CD1c-positive myeloid dendritic cell (primary cell): ENCODE results near the gene IQGAP2.

Experiments used
- DNase-seq: peaks from one replicate; pipeline ENCODE4 v3.0.0-alpha.2; 2016; ENCODE audit errors: extremely low spot score

IQGAP2 gene

DNA sequence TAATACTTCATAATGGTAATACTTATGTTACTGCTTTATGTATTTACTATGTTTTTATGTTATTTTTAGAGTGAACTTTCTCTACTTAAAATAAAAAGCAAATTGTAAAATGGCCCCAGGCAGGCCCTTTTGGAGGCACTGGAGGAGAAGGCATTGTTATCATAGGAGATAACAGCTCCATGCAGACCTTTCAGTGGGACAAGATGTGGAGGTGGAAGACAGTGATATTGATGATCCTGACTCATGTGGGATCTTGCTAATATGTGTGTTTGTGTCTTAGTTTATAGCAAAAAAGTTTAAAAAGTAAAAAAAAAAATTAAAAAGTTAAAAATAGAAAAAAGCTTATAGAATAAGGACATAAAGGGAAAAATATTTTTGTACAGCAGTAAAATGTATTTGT lies 74.5 kb downstream of the IQGAP2 start:
- DNase-seq: no peak

DNA sequence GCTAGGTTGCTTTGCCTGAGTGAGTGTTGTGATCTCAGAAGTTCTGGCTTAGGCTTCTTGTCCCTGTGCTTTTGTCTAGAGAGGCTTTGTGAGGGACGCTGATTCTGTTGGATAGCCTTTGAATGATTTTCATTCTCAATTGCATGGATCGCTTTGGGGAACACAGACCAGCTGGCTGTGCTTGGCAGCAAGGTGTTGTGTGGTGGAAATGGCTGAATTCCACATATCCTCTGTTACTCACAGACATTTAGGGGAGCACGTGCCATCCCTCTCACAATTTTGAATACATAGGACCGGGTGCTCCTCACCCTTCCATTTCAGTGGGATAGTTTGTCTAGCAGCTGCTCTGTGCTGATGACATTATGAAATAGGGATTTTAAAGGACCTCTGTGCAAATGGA lies 76.2 kb downstream of the IQGAP2 start:
- no peak for DNase-seq

DNA sequence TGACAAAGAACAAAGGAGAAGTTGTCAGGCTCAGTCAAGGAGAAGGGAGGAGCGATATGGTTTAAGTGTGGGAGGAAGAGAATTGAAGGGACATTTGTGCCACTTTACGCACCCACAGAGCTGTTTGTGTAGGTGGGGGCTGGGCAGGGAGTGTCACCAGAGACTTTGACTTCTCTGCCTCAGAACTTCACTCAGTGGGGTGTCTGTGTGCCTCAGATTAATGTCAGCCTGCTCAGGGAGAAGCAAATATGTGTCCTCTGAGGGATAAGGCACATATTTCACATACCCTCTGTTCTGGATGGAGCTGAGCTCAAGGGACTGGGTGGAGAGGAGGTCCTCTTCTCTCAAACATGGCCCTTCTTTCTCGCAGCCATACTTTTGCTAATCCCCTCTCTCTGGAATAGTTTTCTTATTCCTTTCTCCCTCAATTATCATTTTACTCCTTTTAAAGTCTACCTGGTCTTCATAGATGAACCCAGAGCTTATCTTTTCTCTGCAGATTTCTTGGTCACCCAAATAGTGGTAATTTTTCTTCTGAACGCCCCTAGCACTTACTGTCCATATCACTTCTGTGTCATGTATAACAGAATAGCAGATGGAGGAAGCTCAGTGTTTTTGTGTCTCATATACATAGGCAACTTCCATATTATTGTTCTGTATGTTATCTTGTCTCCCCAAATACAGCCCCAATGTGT lies 77.0 kb downstream of the IQGAP2 start:
- peak; percentile 31 for DNase-seq

DNA sequence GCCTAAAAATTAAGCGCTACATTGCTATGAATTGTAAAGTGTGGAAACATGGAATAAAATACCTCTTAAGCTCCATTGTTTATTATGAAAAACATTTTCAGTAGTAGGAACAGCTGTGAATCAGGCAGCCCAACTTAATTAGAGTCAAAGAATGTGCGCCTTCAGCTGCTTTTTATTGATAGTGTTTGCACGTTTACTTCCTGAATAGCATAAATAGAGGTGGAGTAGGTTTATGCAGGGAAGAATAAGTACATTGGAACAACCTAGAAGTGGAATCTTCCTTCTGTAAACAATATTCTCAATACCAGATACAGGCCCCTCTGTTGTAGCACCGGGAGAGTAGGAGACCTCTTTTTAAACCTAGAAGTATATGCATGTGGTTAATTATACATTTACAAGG lies 79.9 kb downstream of the IQGAP2 start:
- DNase-seq: no peak

DNA sequence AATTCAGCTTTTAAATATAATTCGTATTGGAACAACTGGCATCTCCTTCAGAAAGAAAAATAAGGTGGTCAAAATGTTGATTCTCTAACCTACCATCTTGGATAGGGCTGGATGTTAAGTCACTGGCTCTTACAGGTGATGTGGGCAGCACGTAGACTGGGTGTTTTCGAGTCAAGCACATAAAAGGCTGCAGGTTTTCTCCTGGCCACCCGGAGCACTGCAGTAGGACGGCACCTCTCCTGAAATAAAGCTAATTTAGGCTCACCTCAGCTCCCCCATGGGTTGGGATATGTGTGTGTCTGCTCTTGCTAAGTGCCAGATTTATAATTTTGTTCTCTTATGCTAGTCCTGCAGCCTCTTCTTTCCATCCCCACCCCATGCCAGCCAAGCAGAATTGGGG lies 80.3 kb downstream of the IQGAP2 start:
- DNase-seq: no peak

DNA sequence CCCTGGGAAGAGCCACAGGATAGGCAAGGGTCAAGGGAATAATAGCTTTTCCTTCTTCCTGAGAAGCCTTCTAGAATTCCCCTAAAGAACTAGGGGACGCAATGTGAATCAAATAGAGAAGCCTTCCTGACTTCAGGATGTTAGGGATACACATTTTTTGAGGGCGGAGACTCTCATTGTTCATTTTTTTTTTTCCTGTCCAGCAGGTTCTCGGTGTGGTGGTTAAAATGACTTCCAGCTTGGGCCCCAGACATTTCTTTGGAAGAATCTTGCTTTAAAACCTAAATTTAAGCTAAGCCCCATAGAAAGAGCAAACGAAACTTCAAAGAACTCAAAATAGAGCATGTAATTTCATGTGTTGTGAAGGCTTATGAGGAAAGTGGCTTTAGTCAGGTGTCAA lies 80.8 kb downstream of the IQGAP2 start:
- DNase-seq: no peak

DNA sequence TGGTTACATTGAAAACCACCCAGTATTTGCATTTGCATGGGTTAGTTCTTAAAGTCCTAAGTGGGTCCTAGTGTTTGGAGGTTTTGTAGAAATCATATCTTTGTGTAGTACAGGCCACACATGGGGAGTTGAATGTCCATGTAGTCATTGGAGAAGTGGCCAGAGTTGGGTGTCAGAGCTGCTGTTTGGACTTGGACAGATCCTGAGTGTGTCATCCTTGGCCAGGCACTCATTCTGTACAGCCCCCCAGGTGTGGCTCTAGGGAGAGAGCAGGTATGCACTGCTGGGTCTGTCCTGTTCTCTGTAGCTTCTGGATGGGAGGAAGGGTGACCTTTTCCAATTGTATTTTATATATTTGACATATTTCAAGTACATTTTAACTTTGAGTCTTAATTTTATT lies 82.4 kb downstream of the IQGAP2 start:
- no peak for DNase-seq

DNA sequence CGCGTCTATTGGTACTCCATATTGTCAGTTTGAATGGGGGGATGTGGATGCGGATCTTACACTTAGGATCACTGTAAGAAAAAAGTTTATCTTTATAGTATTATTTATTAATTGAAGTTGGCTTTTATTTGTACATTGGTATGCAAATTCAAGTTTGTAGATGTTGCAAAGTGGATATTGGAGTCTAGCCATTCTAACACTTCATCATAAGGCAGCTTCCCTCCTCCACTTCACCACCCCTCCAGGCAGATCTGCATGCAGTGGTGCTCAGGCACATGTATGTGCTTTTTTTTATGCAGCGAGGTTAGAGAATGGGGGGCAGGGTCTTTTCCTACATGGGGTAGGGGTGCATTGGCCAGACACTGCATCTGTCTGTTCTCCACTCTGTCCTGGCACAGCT lies 84.3 kb downstream of the IQGAP2 start:
- DNase-seq: no peak

DNA sequence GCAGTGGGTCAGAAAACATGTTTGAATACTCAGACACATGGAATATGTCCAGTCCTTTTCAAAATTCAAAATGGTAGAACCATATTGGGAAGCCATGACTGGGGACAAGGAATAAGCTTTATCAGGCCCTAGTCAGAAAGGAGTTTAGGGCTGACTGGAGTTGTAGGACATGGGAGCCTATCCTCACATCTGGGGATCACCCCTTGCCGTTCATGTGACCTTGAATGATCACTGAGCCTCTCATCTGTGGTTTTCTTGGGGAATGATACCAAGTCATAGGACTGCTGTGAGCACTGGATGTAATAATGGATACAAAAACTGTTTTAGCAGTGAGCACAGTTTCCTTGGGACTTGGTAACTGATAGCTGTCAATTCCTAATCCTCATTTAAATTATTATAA lies 84.7 kb downstream of the IQGAP2 start:
- no peak for DNase-seq

DNA sequence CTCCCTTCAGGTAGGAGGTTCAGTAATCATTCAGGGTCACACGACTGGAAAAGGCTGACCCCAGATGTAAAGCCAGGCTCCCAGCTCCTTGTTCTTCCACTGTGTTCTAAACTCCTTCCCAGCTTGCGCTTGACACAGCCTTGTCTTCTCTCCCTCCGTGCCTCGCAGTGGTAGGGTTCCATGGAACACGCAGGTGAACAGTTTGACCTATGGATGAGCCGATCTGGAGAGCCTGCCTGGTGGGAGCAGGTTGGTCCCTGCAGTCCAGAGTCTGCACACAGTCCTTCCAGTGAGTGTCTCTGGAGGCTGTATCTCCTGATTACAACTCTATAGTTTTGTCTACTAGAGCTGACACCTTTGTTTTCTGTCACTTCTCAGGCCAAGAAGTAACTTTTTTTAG lies 85.9 kb downstream of the IQGAP2 start:
- DNase-seq: no peak

DNA sequence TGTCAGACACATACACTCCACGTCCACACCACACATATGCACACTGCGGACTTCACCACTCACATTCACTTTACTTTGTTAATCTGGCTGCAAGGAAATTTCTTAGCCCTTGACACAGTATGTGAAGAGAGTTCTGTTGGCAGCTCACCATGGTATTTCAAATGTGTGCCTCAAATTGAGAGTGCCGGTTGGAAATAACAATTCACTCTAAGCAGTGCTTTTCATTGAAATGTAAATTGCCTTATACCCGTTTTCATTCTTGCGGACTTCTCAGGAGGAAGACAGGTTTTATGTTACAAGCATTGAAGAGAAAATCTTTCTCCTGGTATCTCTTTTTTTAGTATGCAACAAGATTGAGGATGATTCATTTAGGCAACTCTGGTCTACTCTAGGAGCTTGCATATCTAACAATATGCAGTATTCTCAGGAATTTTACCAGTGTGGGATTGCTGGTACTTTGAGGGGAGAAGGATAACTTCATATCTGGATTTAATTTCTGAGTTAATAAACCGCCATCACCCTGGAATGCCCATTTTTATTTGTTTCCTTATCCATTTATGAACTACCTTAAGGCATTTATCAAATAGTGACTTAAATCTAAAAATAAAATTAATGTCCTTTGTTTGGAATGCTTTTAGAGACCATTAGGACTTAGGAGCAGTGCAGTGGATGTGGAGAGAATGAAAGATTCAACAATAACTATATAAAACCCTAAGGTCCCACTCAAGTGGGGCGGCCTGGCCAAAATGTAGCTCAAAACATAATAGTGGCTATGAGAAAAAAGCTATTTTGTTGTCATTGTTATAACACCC lies 87.0 kb downstream of the IQGAP2 start:
- no peak for DNase-seq

DNA sequence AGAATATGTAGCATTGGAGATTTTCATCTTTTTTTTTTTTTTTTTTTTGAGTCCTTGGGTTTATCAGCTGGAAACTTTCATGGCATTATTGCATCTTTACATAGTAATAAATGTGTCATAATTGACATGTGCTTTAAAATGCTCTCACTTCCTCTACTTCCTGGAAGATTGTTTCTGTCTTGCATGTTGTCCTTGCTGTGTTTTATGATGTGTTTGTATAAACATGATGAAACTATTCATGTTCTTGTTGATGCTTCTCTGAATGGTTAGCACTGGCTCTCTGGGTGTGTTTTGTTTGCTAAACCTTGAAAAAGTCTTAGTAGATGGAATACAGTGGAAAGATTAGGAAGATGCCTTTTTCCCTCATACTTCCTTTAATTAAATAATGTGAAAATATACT lies 87.9 kb downstream of the IQGAP2 start:
- DNase-seq: no peak

DNA sequence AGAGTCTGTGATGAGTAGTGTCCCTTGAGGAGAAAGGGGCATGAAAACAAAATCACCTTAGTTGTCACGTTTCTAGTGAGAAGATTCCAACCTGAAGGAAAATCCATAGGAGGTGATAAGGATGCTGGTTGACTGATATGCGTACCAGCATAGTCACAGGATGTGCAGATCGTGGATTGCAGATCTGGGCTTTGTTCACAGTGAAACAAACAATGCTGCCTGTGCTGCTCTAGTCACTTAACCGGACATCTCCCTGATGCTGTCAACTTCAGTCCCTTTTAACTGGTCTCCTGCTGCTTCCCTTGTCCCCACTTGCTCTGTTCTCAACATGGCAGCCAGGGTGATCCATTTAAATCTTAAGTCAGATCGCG lies 89.7 kb downstream of the IQGAP2 start:
- no peak for DNase-seq

DNA sequence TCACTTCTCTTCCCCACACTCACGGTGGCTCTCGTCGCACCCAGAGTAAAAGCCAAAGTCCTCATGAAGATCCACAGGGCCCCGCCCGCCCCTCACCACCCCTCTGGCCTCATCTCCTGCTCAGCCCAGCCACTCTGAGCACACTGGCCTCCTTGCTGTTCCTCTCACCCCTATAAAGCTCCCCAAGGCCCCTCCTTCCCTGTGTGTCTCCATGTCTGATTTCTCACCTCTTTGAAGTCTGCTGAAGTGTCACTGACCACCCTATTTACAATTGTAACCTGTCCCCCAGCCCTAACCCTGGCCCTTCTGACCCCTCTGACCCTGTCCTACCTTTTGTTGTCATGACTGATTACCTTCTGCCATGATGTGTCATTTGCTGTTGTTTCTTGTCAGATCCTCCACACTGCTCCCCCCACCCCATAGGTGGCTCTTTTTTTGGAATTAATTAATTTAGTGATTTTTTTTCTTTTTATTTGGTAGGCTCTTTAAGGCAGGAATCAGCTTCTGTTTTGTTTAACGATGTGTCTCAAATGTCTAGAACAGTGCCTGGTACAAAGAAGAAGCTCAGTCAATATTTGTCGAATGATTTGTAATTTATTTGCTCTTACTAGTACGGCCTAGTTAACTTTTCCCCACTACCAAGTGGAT lies 90.2 kb downstream of the IQGAP2 start:
- no peak for DNase-seq

DNA sequence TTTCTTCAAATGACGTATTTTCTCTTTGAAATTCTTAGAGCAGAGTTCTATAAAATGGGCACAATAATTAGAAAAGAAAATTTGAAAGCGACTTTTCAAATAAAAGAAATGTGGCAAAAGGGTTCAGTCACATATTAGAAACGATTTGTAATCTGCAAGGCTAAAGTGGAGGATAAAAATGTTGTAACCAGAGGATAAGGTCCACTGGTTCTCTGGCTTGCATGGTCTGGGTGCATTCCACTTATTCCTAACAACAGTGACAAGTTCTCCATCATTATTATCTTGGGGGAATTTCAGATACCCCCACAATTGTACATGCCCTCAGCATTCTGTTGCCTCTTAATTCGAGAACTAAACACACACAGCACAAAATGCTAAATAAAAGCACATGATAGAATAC lies 91.1 kb downstream of the IQGAP2 start:
- DNase-seq: no peak

DNA sequence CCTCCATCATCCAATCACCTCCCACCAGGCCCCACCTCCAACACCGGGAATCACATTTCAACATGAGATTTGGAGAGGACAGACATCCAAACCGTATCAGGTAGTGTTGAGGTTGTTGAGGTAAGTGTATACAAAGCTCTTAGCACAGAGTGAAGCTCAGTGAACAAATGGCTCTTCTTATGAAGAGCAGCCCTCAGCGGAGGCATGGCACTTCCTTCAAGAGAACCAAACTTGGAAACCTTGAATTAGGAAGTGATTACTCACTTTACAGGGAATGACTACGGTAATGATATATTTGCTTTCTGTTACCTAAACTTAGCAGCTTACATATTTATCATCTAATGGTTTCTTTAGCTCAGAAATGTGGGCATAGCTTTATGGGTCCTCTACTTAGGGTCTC lies 92.8 kb downstream of the IQGAP2 start:
- peak; percentile 63 for DNase-seq

DNA sequence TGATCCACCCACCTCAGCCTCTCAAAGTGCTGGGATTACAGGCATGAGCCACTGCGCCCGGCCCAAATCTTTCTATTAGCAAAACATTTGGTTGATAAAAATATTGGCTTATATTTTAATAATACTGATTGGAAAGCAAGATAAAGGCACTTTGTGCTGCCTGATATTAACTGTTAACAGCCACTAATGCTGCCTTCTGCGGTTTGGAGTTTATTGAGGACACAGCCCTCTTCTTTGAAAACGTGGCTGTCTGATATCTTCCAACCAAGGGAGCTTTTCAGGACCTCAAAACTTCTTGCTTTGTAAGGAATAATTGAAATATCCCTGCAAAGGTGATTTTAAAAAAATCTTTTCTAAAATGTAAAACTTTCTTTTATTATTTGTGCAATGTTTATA lies 94.0 kb downstream of the IQGAP2 start:
- no peak for DNase-seq

DNA sequence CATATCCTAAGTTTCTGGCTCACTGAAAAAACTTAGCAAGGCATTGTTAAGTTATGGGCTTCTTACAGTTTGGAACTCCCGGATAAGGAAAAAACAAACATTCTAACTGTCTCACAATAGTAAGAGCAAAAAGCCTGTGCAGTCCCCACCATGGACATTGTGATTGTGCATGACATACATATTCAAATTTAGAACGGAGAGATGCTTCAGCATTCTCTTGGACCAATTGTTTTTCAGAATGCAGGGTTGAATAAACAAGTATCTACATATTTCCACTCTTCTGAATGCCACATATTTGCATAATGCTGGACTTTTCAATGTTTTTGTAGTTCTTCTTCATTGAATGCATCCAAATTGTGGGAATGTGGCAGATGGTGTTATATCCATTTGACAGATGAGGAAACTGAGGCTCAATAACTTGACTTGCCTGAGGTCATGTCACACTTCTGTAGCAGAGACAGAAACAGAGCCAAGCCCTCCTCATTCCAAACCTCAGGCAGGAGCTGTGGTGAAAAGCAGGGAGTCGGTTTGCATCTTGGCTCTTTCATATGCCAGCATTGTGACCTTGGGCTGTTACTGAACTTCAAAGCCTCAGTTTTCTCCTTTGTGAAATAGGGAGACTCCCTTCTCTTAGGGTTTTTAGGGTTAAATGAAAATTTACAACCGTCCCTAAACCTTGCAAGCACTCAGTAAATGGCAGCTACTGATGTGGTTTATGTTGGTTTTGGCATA lies 95.1 kb downstream of the IQGAP2 start:
- no peak for DNase-seq

DNA sequence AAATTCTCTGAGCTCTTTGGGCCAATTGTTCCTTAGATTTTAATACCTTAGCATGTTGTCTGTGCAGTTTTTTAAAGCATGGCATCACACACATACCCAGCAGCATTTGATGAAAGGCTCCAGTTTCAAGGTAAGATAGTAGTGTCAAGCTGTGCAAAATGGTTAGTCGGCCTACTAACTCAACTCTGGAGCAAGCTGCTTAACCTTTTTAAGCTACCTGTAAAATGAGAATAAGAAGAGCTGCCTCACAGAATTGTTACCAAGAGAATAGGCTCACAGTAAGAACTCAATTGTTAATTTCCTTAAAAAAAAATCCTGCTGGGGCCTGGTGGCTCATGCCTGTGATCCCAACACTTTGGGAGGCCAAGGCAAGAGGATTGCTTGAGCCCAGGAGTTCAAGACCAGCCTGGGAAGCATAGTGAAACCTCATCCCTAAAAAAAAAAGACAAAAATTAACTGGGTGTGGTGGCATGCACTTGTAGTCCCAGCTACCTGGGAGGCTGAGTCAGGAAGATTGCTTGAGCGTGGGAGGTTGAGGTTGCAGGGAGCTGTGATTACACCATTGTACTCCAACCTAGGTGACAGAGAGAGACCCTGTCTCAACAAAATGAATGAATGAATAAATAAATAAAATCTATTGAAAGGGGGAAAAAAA lies 96.5 kb downstream of the IQGAP2 start:
- DNase-seq: no peak

DNA sequence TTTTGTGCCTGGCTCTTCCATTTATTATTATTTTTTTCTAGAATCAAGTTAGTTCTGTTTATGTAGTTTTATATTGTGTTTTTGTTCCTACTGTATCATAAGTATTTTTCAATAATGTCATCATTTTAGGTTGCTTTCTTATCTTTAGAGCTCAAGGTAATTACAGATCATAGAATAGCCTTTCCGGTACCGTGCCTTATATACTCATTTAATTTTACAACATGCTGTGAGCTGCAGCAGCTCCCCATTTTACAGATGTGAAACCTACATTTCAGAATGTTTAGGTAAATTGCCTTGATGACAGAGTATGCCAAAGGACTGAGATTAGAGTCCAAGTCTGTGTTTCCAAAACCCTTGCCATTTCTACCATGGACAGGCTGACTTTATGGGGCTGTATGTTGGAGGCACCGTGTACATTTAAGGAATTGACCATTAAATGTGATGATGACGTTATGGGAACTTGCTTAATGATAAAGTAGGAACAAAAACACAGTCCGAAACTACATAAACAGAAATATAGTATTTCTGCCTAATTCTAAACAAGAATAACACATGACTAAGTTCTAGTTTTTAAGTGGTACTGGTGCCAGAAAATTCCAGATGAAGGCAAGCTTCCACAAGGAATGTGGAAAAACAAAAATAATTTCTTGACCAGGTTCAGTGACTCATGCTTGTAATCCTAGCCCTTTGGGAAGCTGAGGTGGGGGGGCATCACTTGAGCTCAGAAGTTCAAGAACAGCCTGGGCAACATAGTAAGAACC lies 97.7 kb downstream of the IQGAP2 start:
- DNase-seq: peak; percentile 54

DNA sequence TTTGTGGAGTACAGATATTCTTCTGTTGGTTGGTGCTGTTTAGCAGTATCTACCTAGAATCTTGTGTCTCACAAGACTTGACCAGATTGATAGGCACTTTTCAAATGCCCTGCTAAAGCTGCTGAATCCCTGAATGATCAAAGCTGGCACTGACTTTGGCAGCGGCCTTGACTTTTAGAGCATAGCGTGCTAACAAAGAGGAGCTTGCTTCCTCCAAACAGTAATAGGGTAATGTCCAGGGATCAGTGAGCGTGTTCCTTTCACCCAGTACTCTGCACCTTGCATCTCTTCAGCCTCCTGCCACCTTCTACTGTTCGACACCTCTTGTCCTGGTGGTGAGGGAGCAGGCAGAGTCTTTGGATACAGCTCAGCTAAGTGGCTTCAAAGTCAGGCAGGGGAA lies 100.8 kb downstream of the IQGAP2 start:
- DNase-seq: no peak
